H1 (cell line): ENCODE results near the gene TAOK1. TPM values are rescaled to one million over a fixed set of nuclear protein-coding genes. Genes with fewer than 3 reads are reported as not detected.

Experiments used
- CTCF ChIA-PET: fragments of 300-600 bp; sonication (Branson Sonifier 250); formaldehyde crosslinking; loops from one replicate; lab custom pipeline; 2021; ENCODE audit not compliant: partially characterized antibody; lab: Charles Lee
- POLR2A ChIA-PET: fragments of 300-600 bp; sonication (Branson Sonifier 250); formaldehyde crosslinking; loops from one replicate; lab custom pipeline; 2021; ENCODE audit warnings: inconsistent platforms; ENCODE audit not compliant: partially characterized antibody; lab: Charles Lee
- DNase-seq, 2 experiments: peaks; one replicate each; pipeline versions ENCODE4 v3.0.0 to v3.0.0-alpha.2; 2010 to 2022; ENCODE audit warnings: low spot score in 2 of 2, low read depth in 1 of 2, mixed read lengths in 1 of 2
- FAIRE-seq: peaks from 2 replicates; lab custom pipeline; 2011; peaks lifted over from hg19 to GRCh38; lab: Jason Lieb, UNC
- H2AFZ ChIP-seq: 2 replicates; pipeline ENCODE4 v1.8.1; 2012; ENCODE audit warnings: low read length, inconsistent platforms
- H2AK5ac ChIP-seq: 2 replicates; pipeline ENCODE4 v1.6.1; 2013; ENCODE audit warnings: low read depth, low read length
- H2BK120ac ChIP-seq: replicated peaks from 2 replicates; pipeline ENCODE3; 2013; ENCODE audit warnings: low read depth, low read length, inconsistent platforms
- H2BK12ac ChIP-seq: 2 replicates; pipeline ENCODE4 v1.6.1; 2013; ENCODE audit warnings: low read depth, low read length
- H2BK15ac ChIP-seq: 2 replicates; pipeline ENCODE4 v1.6.1; 2013; ENCODE audit warnings: low read length
- H2BK20ac ChIP-seq: 2 replicates; pipeline ENCODE4 v1.6.1; 2013; ENCODE audit warnings: low read length
- H2BK5ac ChIP-seq: 2 replicates; pipeline ENCODE4 v1.6.1; 2013; ENCODE audit warnings: low read depth, low read length
- H3K14ac ChIP-seq: 2 replicates; pipeline ENCODE4 v1.6.1; 2013; ENCODE audit warnings: inconsistent platforms; ENCODE audit not compliant: insufficient read length
- H3K18ac ChIP-seq: 2 replicates; pipeline ENCODE4 v1.6.1; 2013; ENCODE audit warnings: low read length; ENCODE audit errors: extremely low read depth
- H3K23ac ChIP-seq: 2 replicates; pipeline ENCODE4 v1.6.1; 2013; ENCODE audit warnings: inconsistent platforms; ENCODE audit not compliant: insufficient read length
- H3K23me2 ChIP-seq: 2 replicates; pipeline ENCODE4 v1.6.1; 2013; ENCODE audit warnings: low read depth, low read length
- H3K27ac ChIP-seq: 2 replicates; pipeline ENCODE4 v1.6.1; 2011; ENCODE audit warnings: low read depth, low read length, inconsistent platforms
- H3K27me3 ChIP-seq, 4 experiments: replicated peaks in 1 of 4; 1 replicate in 1 of 4; 2 replicates in 3 of 4; pipeline versions ENCODE4 v1.6.1 to v1.8.1; 2011 to 2013; ENCODE audit warnings: low read length in 3 of 4, mild to moderate bottlenecking in 3 of 4, inconsistent platforms in 2 of 4, mixed read lengths in 2 of 4, moderate library complexity in 1 of 4; ENCODE audit not compliant: control insufficient read depth in 3 of 4, insufficient read depth in 3 of 4; ENCODE audit errors: extremely low read depth in 1 of 4
- H3K36me3 ChIP-seq, 4 experiments: 2 replicates each; pipeline versions ENCODE4 v1.6.1 to v1.8.1; 2011 to 2013; ENCODE audit warnings: mild to moderate bottlenecking in 4 of 4, low read length in 3 of 4, moderate library complexity in 2 of 4, control low read depth in 1 of 4, inconsistent platforms in 1 of 4; ENCODE audit not compliant: insufficient read depth in 4 of 4, control insufficient read depth in 2 of 4
- H3K4ac ChIP-seq: replicated peaks from 2 replicates; pipeline ENCODE3; 2013; ENCODE audit warnings: low read length, low read depth, mixed read lengths, inconsistent platforms; ENCODE audit not compliant: insufficient read length
- H3K4me1 ChIP-seq, 4 experiments: replicated peaks in 1 of 4; 1 replicate in 1 of 4; 2 replicates in 3 of 4; pipeline versions ENCODE4 v1.6.1 to v1.8.1; 2011 to 2013; ENCODE audit warnings: low read length in 3 of 4, inconsistent platforms in 2 of 4, mixed read lengths in 1 of 4; ENCODE audit not compliant: insufficient read depth in 4 of 4, control insufficient read depth in 3 of 4
- H3K4me2 ChIP-seq, 2 experiments: 2 replicates each; pipeline versions ENCODE4 v1.6.1 to v1.8.1; 2011 to 2013; ENCODE audit warnings: low read depth in 2 of 2, low read length in 2 of 2, control low read depth in 1 of 2, inconsistent platforms in 1 of 2, mild to moderate bottlenecking in 1 of 2; ENCODE audit not compliant: insufficient read depth in 1 of 2
- H3K4me3 ChIP-seq, 4 experiments: fragments of 200-600, 300-600 bp in 1 of 4; sonication (generic), shearing (Covaris generic), sonication (Bioruptor Twin) in 1 of 4; 2 replicates each; pipeline versions ENCODE4 v1.5.1 to v1.8.1; 2011 to 2016; ENCODE audit warnings: low read length in 4 of 4, low read depth in 3 of 4, control low read depth in 2 of 4, inconsistent platforms in 2 of 4, mild to moderate bottlenecking in 2 of 4, mixed read lengths in 1 of 4, moderate library complexity in 1 of 4; ENCODE audit not compliant: insufficient read depth in 2 of 4; ENCODE audit errors: extremely low read depth in 1 of 4
- H3K56ac ChIP-seq: replicated peaks from 2 replicates; pipeline ENCODE3; 2013; ENCODE audit warnings: low read depth, mild to moderate bottlenecking, mixed read lengths, low read length, inconsistent platforms; ENCODE audit not compliant: insufficient read length
- H3K79me1 ChIP-seq: 2 replicates; pipeline ENCODE4 v1.6.1; 2013; ENCODE audit warnings: low read depth, low read length, control low read depth
- H3K79me2 ChIP-seq, 2 experiments: 2 replicates each; pipeline versions ENCODE4 v1.6.1 to v1.8.1; 2012 to 2013; ENCODE audit warnings: low read length in 2 of 2, mild to moderate bottlenecking in 2 of 2, inconsistent platforms in 1 of 2; ENCODE audit not compliant: insufficient read depth in 2 of 2, control insufficient read depth in 1 of 2
- H3K9ac ChIP-seq, 4 experiments: replicated peaks in 1 of 4; 1 replicate in 1 of 4; 2 replicates in 3 of 4; pipeline versions ENCODE4 v1.6.1 to v1.8.1; 2011 to 2013; ENCODE audit warnings: low read depth in 3 of 4, low read length in 3 of 4, control low read depth in 2 of 4, mild to moderate bottlenecking in 2 of 4, moderate library complexity in 2 of 4, inconsistent platforms in 1 of 4; ENCODE audit errors: extremely low read depth in 1 of 4
- H3K9me3 ChIP-seq, 2 experiments: 2 replicates each; pipeline versions ENCODE4 v1.6.1 to v1.8.1; 2012 to 2013; ENCODE audit warnings: mild to moderate bottlenecking in 2 of 2, moderate library complexity in 2 of 2, control low read depth in 1 of 2, inconsistent platforms in 1 of 2, low read depth in 1 of 2, low read length in 1 of 2, mixed read lengths in 1 of 2; ENCODE audit not compliant: insufficient read depth in 2 of 2
- H4K20me1 ChIP-seq, 2 experiments: replicated peaks in 1 of 2; 2 replicates each; pipeline versions ENCODE3 to v1.8.1; 2011 to 2013; ENCODE audit warnings: inconsistent platforms in 2 of 2, low read length in 2 of 2, mild to moderate bottlenecking in 1 of 2; ENCODE audit not compliant: insufficient read depth in 2 of 2, control insufficient read depth in 1 of 2
- H4K5ac ChIP-seq: 2 replicates; pipeline ENCODE4 v1.6.1; 2013; ENCODE audit warnings: low read length, low read depth, mixed read lengths, inconsistent platforms; ENCODE audit not compliant: insufficient read length
- H4K8ac ChIP-seq: 2 replicates; pipeline ENCODE4 v1.8.0; 2013; ENCODE audit warnings: mild to moderate bottlenecking, moderate library complexity, low read length, inconsistent platforms; ENCODE audit not compliant: insufficient read depth; ENCODE audit errors: extremely low read depth
- H4K91ac ChIP-seq: replicated peaks from 2 replicates; pipeline ENCODE3; 2013; ENCODE audit warnings: low read length, mixed read lengths, inconsistent platforms; ENCODE audit not compliant: insufficient read length
- FOSL1 ChIP-seq: IDR thresholded peaks from 2 replicates; pipeline ENCODE4 v1.6.1; 2011; ENCODE audit warnings: mild to moderate bottlenecking, low read depth, low read length, moderate library complexity; ENCODE audit not compliant: insufficient read depth
- GABPA ChIP-seq: IDR thresholded peaks from 2 replicates; pipeline ENCODE4 v1.6.1; 2011; ENCODE audit warnings: mild to moderate bottlenecking, low read length, moderate library complexity, borderline replicate concordance; ENCODE audit not compliant: insufficient read depth
- MAFK ChIP-seq: IDR thresholded peaks from 2 replicates; pipeline ENCODE4 v1.6.1; 2012; ENCODE audit warnings: low read depth, mild to moderate bottlenecking, improper control_type of control experiment, low read length
- NANOG ChIP-seq: IDR thresholded peaks from 2 replicates; pipeline ENCODE4 v1.6.1; 2011; ENCODE audit warnings: low read length, low read depth, mild to moderate bottlenecking, inconsistent platforms; ENCODE audit not compliant: insufficient read depth, poor library complexity, severe bottlenecking
- POLR2A ChIP-seq, 2 experiments: IDR thresholded peaks; 1 replicate in 1 of 2; 2 replicates in 1 of 2; pipeline ENCODE4 v1.6.1; 2011; ENCODE audit warnings: low read depth in 2 of 2, low read length in 2 of 2, mild to moderate bottlenecking in 2 of 2; ENCODE audit errors: control extremely low read depth in 1 of 2
- SIRT6 ChIP-seq: IDR thresholded peaks from one replicate; pipeline ENCODE4 v1.7.1; 2012; ENCODE audit warnings: low read length, inconsistent platforms
- SIX5 ChIP-seq: IDR thresholded peaks from 2 replicates; pipeline ENCODE4 v1.6.1; 2011; ENCODE audit warnings: mild to moderate bottlenecking, low read depth, low read length
- SUZ12 ChIP-seq: fragments of 200-600 bp; sonication (generic); IDR thresholded peaks from 2 replicates; pipeline ENCODE4 v1.6.1; 2012; ENCODE audit warnings: mild to moderate bottlenecking, inconsistent platforms, low read length, moderate library complexity, mixed read lengths
- WGBS, 2 experiments: shearing (Covaris generic) in 1 of 2; methylation state at CpG; one replicate each; pipeline versions ENCODE4 v1.1.6 to v1.1.7; 2013 to 2015; ENCODE audit warnings: low lambda C conversion rate in 2 of 2, mixed read lengths in 2 of 2, inconsistent platforms in 1 of 2, low coverage in 1 of 2, missing lambda C conversion rate in 1 of 2; ENCODE audit not compliant: insufficient replicate concordance in 2 of 2, insufficient coverage in 1 of 2, insufficient read length in 1 of 2; ENCODE audit errors: extremely low coverage in 1 of 2, missing lambda C conversion rate in 1 of 2; 5-methylcytosine and 5-hydroxymethylcytosine counted together
- polyA plus RNA-seq, 7 experiments: library from polyadenylated mRNA; depleted of rRNA in 3 of 7; stranded (reverse) in 5 of 7; unstranded in 2 of 7; fragments of >200 nt in 5 of 7; fragments of 200-250 nt in 2 of 7; gene quantifications; 1 replicate in 5 of 7; 2 replicates in 1 of 7; 4 replicates in 1 of 7; pipeline versions ENCODE4 v1.2.1 to v1.2.3, GENCODE V29; 2011 to 2013; ENCODE audit warnings: missing spikeins in 2 of 7, mixed read lengths in 2 of 7
- total RNA-seq: library from RNA; stranded (reverse); fragmentation: NEBNext Ultra II Directional; extraction: Animal tissue kit (Norgen Biotek cat#: 25700); gene quantifications from 2 replicates; pipeline ENCODE4 v1.2.1, GENCODE V29; 2021
- TF ChIP-seq, protein P1 (sequence below): IDR thresholded peaks from 2 replicates; pipeline ENCODE4 v1.6.1; 2012; ENCODE audit warnings: inconsistent platforms

TAOK1 gene
- total and polyA plus RNA-seq, 2 of the 8 experiments (the other 6 are each of a cell fraction or from before 2014, with no cell fraction given) = 12.2 to 90.6 TPM

DNA sequence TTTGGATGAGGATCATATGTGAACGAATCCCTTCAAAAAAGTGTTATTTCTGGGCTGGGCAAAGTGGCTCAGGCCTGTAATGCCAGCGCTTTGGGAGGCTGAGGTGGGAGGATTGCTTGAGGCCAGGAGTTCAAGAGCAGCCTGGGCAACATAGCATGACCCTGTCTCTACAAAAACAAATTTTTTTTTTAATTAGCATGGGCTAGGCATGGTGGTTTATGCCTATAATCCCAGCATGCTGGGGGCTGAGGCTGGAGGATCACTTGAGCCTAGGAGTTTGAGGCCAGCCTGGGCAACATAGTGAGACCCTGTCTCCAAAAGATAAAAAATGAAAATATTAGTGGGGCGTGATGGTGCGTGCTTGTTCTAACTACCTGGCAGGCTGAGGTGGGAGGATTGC lies 4.6 kb downstream of the TAOK1 start:
- H2BK120ac ChIP-seq = no peak overlapping the region
- H3K4ac ChIP-seq = no peak overlapping the region
- TF ChIP-seq NANOG (no peak), SIX5 (no peak), SIRT6 (no peak), GABPA (no peak), SUZ12 (no peak), POLR2A (IDR thresholded peaks at IDR 0.05; ENCODE audit: control extremely low read depth in 1 of 2, low read depth in 2 of 2, low read length in 2 of 2) (no peak), FOSL1 (no peak), MAFK (no peak)
- TF ChIP-seq, protein P1, sequence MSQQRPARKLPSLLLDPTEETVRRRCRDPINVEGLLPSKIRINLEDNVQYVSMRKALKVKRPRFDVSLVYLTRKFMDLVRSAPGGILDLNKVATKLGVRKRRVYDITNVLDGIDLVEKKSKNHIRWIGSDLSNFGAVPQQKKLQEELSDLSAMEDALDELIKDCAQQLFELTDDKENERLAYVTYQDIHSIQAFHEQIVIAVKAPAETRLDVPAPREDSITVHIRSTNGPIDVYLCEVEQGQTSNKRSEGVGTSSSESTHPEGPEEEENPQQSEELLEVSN = no peak
- no peak overlapping the region for H3K4me3 ChIP-seq
- no peak overlapping the region for H2BK20ac ChIP-seq
- no peak overlapping the region for H4K91ac ChIP-seq
- no peak overlapping the region for H3K56ac ChIP-seq
- no peak overlapping the region for H2BK15ac ChIP-seq
- H3K14ac ChIP-seq = no peak overlapping the region
- no peak overlapping the region for H2BK5ac ChIP-seq
- peaks cover 8% of the 10 kb centered on the region; the same call in 1 of the 2 replicates for H3K23me2 ChIP-seq
- H3K9me3 ChIP-seq = no peaks in the 10 kb centered on the region
- ChIA-PET POLR2A (no interaction called here), CTCF (interaction anchor here (0.6 to 2.1 kb wide), 2 partner anchors 16 to 25 kb away, joined by 3 to 7 read pairs; no protein-coding TSS in a partner anchor)
- no peak overlapping the region for H2BK12ac ChIP-seq
- no peaks in the 10 kb centered on the region for H3K27me3 ChIP-seq
- FAIRE-seq (no peak), DNase-seq (no peak)
- no peak overlapping the region for H3K23ac ChIP-seq
- no peak overlapping the region; the same call in 1 of the 2 replicates for H4K8ac ChIP-seq
- no peak overlapping the region for H2AK5ac ChIP-seq
- H4K20me1 ChIP-seq = peaks cover 7 to 10% of the 10 kb centered on the region in 2 experiments
- H3K18ac ChIP-seq = no peak overlapping the region
- WGBS, 2 experiments = 96% methylated on average over 4 of the region's 4 CpGs; no CpG with 5 or more reads in 1 of the 2 experiments
- H3K36me3 ChIP-seq = peaks cover 0 to 7% (median 0%) of the 10 kb centered on the region in 4 experiments; a peak in 2 of 8 replicates
- H3K4me2 ChIP-seq = no peak overlapping the region
- H3K79me2 ChIP-seq = peaks cover 45 to 89% of the 10 kb centered on the region in 2 experiments
- peaks cover 5% of the 10 kb centered on the region; the same call in 1 of the 2 replicates for H3K79me1 ChIP-seq
- H3K4me1 ChIP-seq = no peaks in the 10 kb centered on the region
- H2AFZ ChIP-seq = no peak overlapping the region
- H3K9ac ChIP-seq = no peak overlapping the region
- no peak overlapping the region for H3K27ac ChIP-seq
- H4K5ac ChIP-seq = no peak overlapping the region
